K562 (cell line): ENCODE data around the gene MMRN2. TPM values are rescaled to one million over a fixed set of nuclear protein-coding genes. Genes with fewer than 3 reads are reported as not detected.

Experiments used
- ATAC-seq: fragments of 200-7000 bp; cut with Tn5 transposase; 3 replicates; pipeline ENCODE4 v1.9.1; 2020; ENCODE audit warnings: moderate library complexity
- BruUV-seq: library from RNA; stranded (reverse); fragments of 400-500 nt; replicated peaks from 2 replicates; lab custom pipeline; 2021; lab: Mats Ljungman, UMichigan
- CTCF ChIA-PET: fragments of 300-600 bp; formaldehyde crosslinking; extraction: SDS; loops from one replicate; lab custom pipeline; 2021; ENCODE audit warnings: low intra/inter-chr PET ratio; lab: Yijun Ruan, JAX
- POLR2A ChIA-PET: fragments of 300-600, 350-650 bp; sonication (Branson Sonifier 250); formaldehyde crosslinking; extraction: SDS; loops from one replicate; lab custom pipeline; 2021; ENCODE audit warnings: antibody characterized with exemption, inconsistent platforms; lab: Yijun Ruan, JAX
- DNase-seq, 4 experiments: peaks; one replicate each; pipeline versions ENCODE4 v3.0.0 to v3.0.0-alpha.2; 2011 to 2018; ENCODE audit warnings: low spot score in 3 of 4, mixed read lengths in 3 of 4; ENCODE audit errors: extremely low read depth in 1 of 4
- FAIRE-seq: peaks from 2 replicates; lab custom pipeline; 2011; peaks lifted over from hg19 to GRCh38; lab: Jason Lieb, UNC
- H2AFZ ChIP-seq: 2 replicates; pipeline ENCODE4 v1.6.0; 2011; ENCODE audit warnings: low read depth, low read length, control low read depth, inconsistent platforms
- H3K27ac ChIP-seq: fragments of 200-600 bp; 3 replicates; pipeline ENCODE4 v1.8.0; 2011; ENCODE audit warnings: low read depth, mild to moderate bottlenecking, control low read depth, inconsistent platforms, low read length, moderate library complexity, mixed read lengths; ENCODE audit errors: extremely low read depth
- H3K27me3 ChIP-seq, 2 experiments: fragments of 300-600 bp in 1 of 2; 2 replicates in 1 of 2; 3 replicates in 1 of 2; pipeline versions ENCODE4 v1.6.0 to v1.8.0; 2011; ENCODE audit warnings: inconsistent platforms in 2 of 2, low read length in 2 of 2, mild to moderate bottlenecking in 1 of 2, mixed read lengths in 1 of 2, moderate library complexity in 1 of 2; ENCODE audit not compliant: control insufficient read depth in 2 of 2, insufficient read depth in 2 of 2
- H3K36me3 ChIP-seq: fragments of 300-600 bp; 3 replicates; pipeline ENCODE4 v1.8.0; 2011; ENCODE audit warnings: mild to moderate bottlenecking, low read length, inconsistent platforms; ENCODE audit not compliant: control insufficient read depth, insufficient read depth
- H3K4me1 ChIP-seq, 2 experiments: fragments of 200-600 bp in 1 of 2; replicated peaks in 1 of 2; 2 replicates in 1 of 2; 3 replicates in 1 of 2; pipeline versions ENCODE4 v1.5.1 to v1.8.0; 2011; ENCODE audit warnings: inconsistent platforms in 2 of 2, low read length in 2 of 2, mild to moderate bottlenecking in 1 of 2, mixed read lengths in 1 of 2, moderate library complexity in 1 of 2; ENCODE audit not compliant: control insufficient read depth in 2 of 2, insufficient read depth in 2 of 2
- H3K4me2 ChIP-seq: 2 replicates; pipeline ENCODE4 v1.6.1; 2011; ENCODE audit warnings: low read length, control low read depth, inconsistent platforms, mixed read lengths; ENCODE audit not compliant: insufficient read depth
- H3K4me3 ChIP-seq: fragments of 200-600 bp; sonication (generic), shearing (Covaris generic); 2 replicates; pipeline ENCODE4 v1.5.1; 2016; ENCODE audit warnings: control low read depth, inconsistent platforms
- H3K79me2 ChIP-seq: fragments of 200-600 bp; 3 replicates; pipeline ENCODE4 v1.8.0; 2011; ENCODE audit warnings: low read length, inconsistent platforms; ENCODE audit not compliant: control insufficient read depth, insufficient read depth
- H3K9ac ChIP-seq, 2 experiments: 2 replicates each; pipeline versions ENCODE4 v1.6.0 to v1.6.1; 2011; ENCODE audit warnings: low read depth in 2 of 2, low read length in 2 of 2, control low read depth in 1 of 2, inconsistent platforms in 1 of 2, mild to moderate bottlenecking in 1 of 2, mixed read lengths in 1 of 2; ENCODE audit not compliant: insufficient read depth in 1 of 2
- H3K9me1 ChIP-seq: one replicate; pipeline ENCODE4 v1.6.0; 2011; ENCODE audit warnings: inconsistent platforms, mild to moderate bottlenecking, low read length, moderate library complexity; ENCODE audit not compliant: control insufficient read depth, insufficient read depth
- H3K9me3 ChIP-seq: replicated peaks from 2 replicates; pipeline ENCODE4 v1.5.1; 2011; ENCODE audit warnings: low read depth, low read length, inconsistent platforms; ENCODE audit not compliant: control insufficient read depth, insufficient read depth
- H4K20me1 ChIP-seq: replicated peaks from 2 replicates; pipeline ENCODE4 v1.6.1; 2011; ENCODE audit warnings: low read length, inconsistent platforms, mixed read lengths; ENCODE audit not compliant: control insufficient read depth, insufficient read depth
- ASH1L ChIP-seq: fragments of 450-650 bp; IDR thresholded peaks from 2 replicates; pipeline ENCODE4 v1.6.1; 2018; ENCODE audit warnings: borderline replicate concordance, mild to moderate bottlenecking, low read depth; ENCODE audit not compliant: partially characterized antibody
- HNRNPK ChIP-seq: fragments of 200-400 bp; formaldehyde crosslinking; IDR thresholded peaks from one replicate; pipeline ENCODE4 v1.6.1; 2018; ENCODE audit warnings: mild to moderate bottlenecking, low read depth, low read length; ENCODE audit not compliant: poor library complexity, severe bottlenecking
- MIER1 ChIP-seq: fragments of 450-650 bp; IDR thresholded peaks from 2 replicates; pipeline ENCODE4 v1.6.1; 2016; ENCODE audit warnings: antibody characterized with exemption, mild to moderate bottlenecking, low read depth
- ZNF316 ChIP-seq: fragments of 450-650 bp; IDR thresholded peaks from 2 replicates; pipeline ENCODE4 v1.6.1; 2016
- ZNF75A ChIP-seq: fragments of 450-650 bp; formaldehyde crosslinking; IDR thresholded peaks from 2 replicates; pipeline ENCODE4 v1.4.0; 2020; ENCODE audit warnings: mild to moderate bottlenecking
- WGBS: fragments of 100-300 bp; shearing (Covaris generic); methylation state at CpG from one replicate; pipeline ENCODE4 v1.1.6; 2016; ENCODE audit warnings: low coverage, mixed read lengths; ENCODE audit not compliant: insufficient coverage; ENCODE audit errors: missing lambda C conversion rate; 5-methylcytosine and 5-hydroxymethylcytosine counted together
- in situ Hi-C: fragments of 300-500 bp; cut with MboI; formaldehyde crosslinking; loops from 4 replicates; pipeline ENCODE4 v1.15.0; 2018; ENCODE audit warnings: inconsistent platforms, mixed read lengths
- intact Hi-C: fragments of 100-400 bp; cut with micrococcal nuclease; formaldehyde crosslinking; loops from 2 replicates; pipeline ENCODE4 v1.14.2; 2022
- polyA plus RNA-seq, 8 experiments: library from polyadenylated mRNA; depleted of rRNA in 4 of 8; stranded (reverse) in 5 of 8; unstranded in 3 of 8; fragments of >200 nt; fragmentation: Nextera tagmentation in 2 of 8; fragmentation: Illumina TruSeq in 1 of 8; extraction: Ambion mirVana in 2 of 8; extraction: Trizol in 1 of 8; gene quantifications; 2 replicates each; pipeline versions ENCODE4 v1.2.1 to v1.2.3, GENCODE V29; 2011 to 2014; ENCODE audit warnings: inconsistent platforms in 1 of 8, missing spikeins in 1 of 8
- total RNA-seq, 7 experiments: library from RNA; depleted of rRNA in 6 of 7; stranded (reverse); fragments of >200 nt in 6 of 7; fragmentation: Illumina TruSeq in 2 of 7; extraction: Trizol in 2 of 7; gene quantifications; 2 replicates each; pipeline versions ENCODE4 v1.2.1 to v1.2.3, GENCODE V29; 2011 to 2021; ENCODE audit warnings: low replicate concordance in 1 of 7
- TF ChIP-seq, protein P1 (sequence below): sonication (generic); formaldehyde crosslinking; IDR thresholded peaks from 2 replicates; pipeline ENCODE4 v1.8.0; 2022; ENCODE audit warnings: mild to moderate bottlenecking, missing genetic modification reagents
- TF ChIP-seq, protein P2 (sequence below): sonication (generic); formaldehyde crosslinking; IDR thresholded peaks from 2 replicates; pipeline ENCODE4 v1.8.0; 2022; ENCODE audit warnings: mild to moderate bottlenecking, missing genetic modification reagents, borderline replicate concordance

MMRN2 gene
- total and polyA plus RNA-seq, 9 of the 15 experiments (the other 6 are each of a cell fraction or from before 2014, with no cell fraction given): 0.07 to 2.0 (median 1.2) TPM

DNA sequence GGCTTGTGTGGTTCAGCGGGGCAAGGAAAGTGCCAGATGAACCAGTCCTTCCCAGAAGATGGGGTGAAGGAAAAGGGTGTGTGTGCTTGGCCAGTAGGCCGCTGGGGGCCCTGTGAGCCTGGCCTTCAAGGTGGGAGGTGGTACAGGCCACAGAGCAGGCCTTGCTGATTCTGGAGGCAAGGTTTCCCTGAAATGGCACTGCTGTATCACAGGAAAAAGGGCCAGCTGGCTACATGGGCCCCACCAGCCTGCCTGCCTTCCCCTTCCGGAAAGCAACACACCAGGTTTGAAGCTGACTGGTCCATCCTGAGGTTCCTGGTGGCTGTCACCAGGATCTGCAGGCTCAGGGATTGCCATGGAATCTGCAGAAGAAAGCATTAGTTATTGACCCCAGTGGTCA, 12.5 kb downstream of the MMRN2 start:
- no peak overlapping the region for H3K27ac ChIP-seq
- intact Hi-C loops: no loop called here
- H3K4me2 ChIP-seq: no peak overlapping the region
- ATAC-seq (no peak), DNase-seq (no peak), FAIRE-seq (no peak)
- H3K27me3 ChIP-seq: no peaks in the 10 kb centered on the region
- no peaks in the 10 kb centered on the region for H4K20me1 ChIP-seq
- H3K79me2 ChIP-seq: no peaks in the 10 kb centered on the region
- in situ Hi-C loops: no loop called here
- H3K4me1 ChIP-seq: peaks cover 0 to 15% of the 10 kb centered on the region in 2 experiments; a peak in 2 of 5 replicates
- H3K9ac ChIP-seq: no peak overlapping the region
- TF ChIP-seq ASH1L (no peak), ZNF316 (no peak), HNRNPK (no peak), ZNF75A (CRISPR knock-in tag) (no peak), MIER1 (no peak)
- TF ChIP-seq, protein P1, sequence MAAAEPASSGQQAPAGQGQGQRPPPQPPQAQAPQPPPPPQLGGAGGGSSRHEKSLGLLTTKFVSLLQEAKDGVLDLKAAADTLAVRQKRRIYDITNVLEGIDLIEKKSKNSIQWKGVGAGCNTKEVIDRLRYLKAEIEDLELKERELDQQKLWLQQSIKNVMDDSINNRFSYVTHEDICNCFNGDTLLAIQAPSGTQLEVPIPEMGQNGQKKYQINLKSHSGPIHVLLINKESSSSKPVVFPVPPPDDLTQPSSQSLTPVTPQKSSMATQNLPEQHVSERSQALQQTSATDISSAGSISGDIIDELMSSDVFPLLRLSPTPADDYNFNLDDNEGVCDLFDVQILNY: no peak
- TF ChIP-seq, protein P2, sequence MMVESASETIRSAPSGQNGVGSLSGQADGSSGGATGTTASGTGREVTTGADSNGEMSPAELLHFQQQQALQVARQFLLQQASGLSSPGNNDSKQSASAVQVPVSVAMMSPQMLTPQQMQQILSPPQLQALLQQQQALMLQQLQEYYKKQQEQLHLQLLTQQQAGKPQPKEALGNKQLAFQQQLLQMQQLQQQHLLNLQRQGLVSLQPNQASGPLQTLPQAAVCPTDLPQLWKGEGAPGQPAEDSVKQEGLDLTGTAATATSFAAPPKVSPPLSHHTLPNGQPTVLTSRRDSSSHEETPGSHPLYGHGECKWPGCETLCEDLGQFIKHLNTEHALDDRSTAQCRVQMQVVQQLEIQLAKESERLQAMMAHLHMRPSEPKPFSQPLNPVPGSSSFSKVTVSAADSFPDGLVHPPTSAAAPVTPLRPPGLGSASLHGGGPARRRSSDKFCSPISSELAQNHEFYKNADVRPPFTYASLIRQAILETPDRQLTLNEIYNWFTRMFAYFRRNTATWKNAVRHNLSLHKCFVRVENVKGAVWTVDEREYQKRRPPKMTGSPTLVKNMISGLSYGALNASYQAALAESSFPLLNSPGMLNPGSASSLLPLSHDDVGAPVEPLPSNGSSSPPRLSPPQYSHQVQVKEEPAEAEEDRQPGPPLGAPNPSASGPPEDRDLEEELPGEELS (CRISPR knock-in tag): no peak
- no peaks in the 10 kb centered on the region for H3K9me1 ChIP-seq
- ChIA-PET CTCF (no interaction called here), POLR2A (no interaction called here)
- no peaks in the 10 kb centered on the region for H3K36me3 ChIP-seq
- 40% methylated on average over 1 of the region's 3 CpGs for WGBS
- H3K4me3 ChIP-seq: no peak overlapping the region
- no peaks in the 10 kb centered on the region for H3K9me3 ChIP-seq
- no peak overlapping the region for H2AFZ ChIP-seq
- BruUV-seq: no TSS peak
